Measurements from ENCODE around the gene HCRTR1.

GRCh38 chr1:31670593-31670964 is 53.1 kb downstream of the HCRTR1 start:
- TF ChIP-seq POLR2A (IDR thresholded peaks at IDR 0.05; ENCODE audit: low read length) (no peak), GATA1 (IDR thresholded peaks at IDR 0.05; ENCODE audit: low read depth, low read length) (no peak)

Measured in erythroblast (primary cell).